ENCODE results near the gene MAP3K8. TPM values are rescaled to one million over a fixed set of nuclear protein-coding genes. Genes with fewer than 3 reads are reported as not detected.

MAP3K8 gene
- total and polyA plus RNA-seq, 2 donors from 2014 or later = 6.7 to 41.6 TPM

DNA sequence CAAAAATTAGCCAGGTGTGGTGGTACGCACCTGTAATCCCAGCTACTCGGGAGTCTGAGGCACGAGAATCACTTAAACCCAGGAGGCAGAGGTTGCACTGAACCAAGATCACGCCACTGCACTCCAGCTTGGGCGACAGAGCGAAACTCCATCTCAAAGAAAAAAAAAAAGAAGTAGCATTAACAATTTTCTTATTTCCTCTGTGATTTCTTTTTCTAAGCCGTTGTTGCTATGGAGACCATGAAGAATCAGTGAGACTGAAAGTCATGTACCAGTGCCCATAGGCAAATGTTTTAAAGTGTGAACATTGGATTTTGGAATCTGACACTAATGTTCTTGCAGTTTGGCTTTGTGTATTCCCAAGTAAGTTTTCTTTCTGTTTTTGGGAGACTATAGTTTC lies 18.4 kb upstream of the MAP3K8 start:
- no peak overlapping the region for H3K27ac ChIP-seq (ENCODE audit: low read depth in 2 of 2, low read length in 2 of 2)
- no peaks in the 10 kb centered on the region for H3K9me3 ChIP-seq (ENCODE audit: control insufficient read depth in 2 of 3, insufficient read depth in 1 of 3, low read length in 3 of 3)
- no peak overlapping the region for H3K4me3 ChIP-seq (ENCODE audit: low read length in 3 of 3)
- H3K4me1 ChIP-seq (ENCODE audit: control insufficient read depth in 2 of 3, insufficient read depth in 2 of 3, low read depth in 1 of 3, low read length in 3 of 3) = no peaks in the 10 kb centered on the region
- H3K27me3 ChIP-seq (ENCODE audit: control insufficient read depth, insufficient read depth, low read length) = no peaks in the 10 kb centered on the region
- no peak for TF ChIP-seq CTCF (IDR thresholded peaks at IDR 0.05; ENCODE audit: borderline replicate concordance, extremely low read depth, insufficient read depth)
- DNase-seq (peak in 1 of 5 donors; percentile 35), FAIRE-seq (no peak)
- no peak overlapping the region for H3K9ac ChIP-seq (ENCODE audit: low read length in 3 of 3)
- intact Hi-C loops (cut with DNase I) = no loop called here
- no peaks in the 10 kb centered on the region for H3K36me3 ChIP-seq (ENCODE audit: control insufficient read depth in 2 of 3, insufficient read depth in 3 of 3, low read length in 3 of 3)

DNA sequence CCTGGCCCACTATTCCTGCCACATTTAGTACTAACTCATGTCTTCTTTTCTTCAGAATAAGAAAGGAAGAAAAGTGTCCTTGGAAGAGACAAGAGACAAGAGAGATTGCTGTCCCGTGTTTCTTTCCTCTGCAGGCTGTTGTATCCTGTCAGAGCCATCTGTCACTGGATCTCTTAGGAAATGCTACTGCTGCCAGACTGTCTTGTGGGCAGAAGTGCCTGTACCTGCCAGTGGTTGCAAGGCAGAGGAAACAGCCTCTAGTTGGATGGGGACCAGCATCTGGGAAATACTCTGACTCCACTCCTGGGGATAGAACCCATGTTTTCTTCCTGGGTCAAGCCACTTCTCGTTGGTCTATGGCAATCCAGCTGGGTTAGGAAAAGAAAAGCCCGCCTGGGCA lies 16.7 kb upstream of the MAP3K8 start:
- no peak for DNase-seq
- H3K9ac ChIP-seq (ENCODE audit: low read length in 3 of 3) = no peak overlapping the region
- intact Hi-C loops (cut with DNase I) = no loop called here
- H3K27me3 ChIP-seq (ENCODE audit: control insufficient read depth, insufficient read depth, low read length) = no peaks in the 10 kb centered on the region
- no peaks in the 10 kb centered on the region for H3K4me1 ChIP-seq (ENCODE audit: control insufficient read depth in 2 of 3, insufficient read depth in 2 of 3, low read depth in 1 of 3, low read length in 3 of 3)
- TF ChIP-seq CTCF (IDR thresholded peaks at IDR 0.05; ENCODE audit: borderline replicate concordance, extremely low read depth, insufficient read depth) = no peak
- H3K27ac ChIP-seq (ENCODE audit: low read depth in 2 of 2, low read length in 2 of 2) = no peak overlapping the region
- no peaks in the 10 kb centered on the region for H3K36me3 ChIP-seq (ENCODE audit: control insufficient read depth in 2 of 3, insufficient read depth in 3 of 3, low read length in 3 of 3)
- FAIRE-seq = no peak
- no peak overlapping the region for H3K4me3 ChIP-seq (ENCODE audit: low read length in 3 of 3)
- no peaks in the 10 kb centered on the region for H3K9me3 ChIP-seq (ENCODE audit: control insufficient read depth in 2 of 3, insufficient read depth in 1 of 3, low read length in 3 of 3)

DNA sequence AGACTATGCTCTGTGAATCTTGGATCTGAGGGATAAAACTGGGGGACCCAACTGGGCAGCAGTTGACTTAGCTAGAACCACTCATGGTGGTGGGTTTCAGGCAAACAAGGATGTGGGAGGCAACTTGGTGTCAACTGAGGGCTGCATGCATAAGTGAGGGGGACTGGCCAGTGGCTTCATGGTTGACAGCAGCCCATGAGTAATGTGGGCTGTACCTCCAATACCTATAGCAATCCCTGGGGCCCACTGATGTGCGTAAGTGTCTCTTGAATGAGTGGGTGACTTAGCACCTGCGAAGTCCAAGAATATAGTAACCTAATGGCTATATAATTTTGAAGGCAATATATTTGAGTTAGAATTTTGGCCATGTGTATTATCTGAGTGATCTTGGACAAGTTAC lies 13.7 kb upstream of the MAP3K8 start:
- FAIRE-seq = no peak
- TF ChIP-seq CTCF (IDR thresholded peaks at IDR 0.05; ENCODE audit: borderline replicate concordance, extremely low read depth, insufficient read depth) = no peak
- intact Hi-C loops (cut with DNase I) = no loop called here

GRCh38 chr10:30420766-30421165 lies 13.2 kb upstream of the MAP3K8 start:
- Histone ChIP-seq H3K36me3 (ENCODE audit: control insufficient read depth in 2 of 3, insufficient read depth in 3 of 3, low read length in 3 of 3) (no peaks in the 10 kb centered on the region), H3K9ac (ENCODE audit: low read length in 3 of 3) (no peak overlapping the region), H3K27ac (ENCODE audit: low read depth in 2 of 2, low read length in 2 of 2) (no peak overlapping the region), H3K27me3 (ENCODE audit: control insufficient read depth, insufficient read depth, low read length) (no peaks in the 10 kb centered on the region), H3K9me3 (ENCODE audit: control insufficient read depth in 2 of 3, insufficient read depth in 1 of 3, low read length in 3 of 3) (no peaks in the 10 kb centered on the region), H3K4me3 (ENCODE audit: low read length in 3 of 3) (no peak overlapping the region), H3K4me1 (ENCODE audit: control insufficient read depth in 2 of 3, insufficient read depth in 2 of 3, low read depth in 1 of 3, low read length in 3 of 3) (peaks cover 7 to 9% (median 8%) of the 10 kb centered on the region in 3 donors)
- intact Hi-C loops (cut with DNase I) = no loop called here
- FAIRE-seq (no peak), DNase-seq (no peak)
- no peak for TF ChIP-seq CTCF (IDR thresholded peaks at IDR 0.05; ENCODE audit: borderline replicate concordance, extremely low read depth, insufficient read depth)

More for the DNA sequence above, 13.7 kb upstream of the MAP3K8 start:
- no peaks in the 10 kb centered on the region for H3K9me3 ChIP-seq (ENCODE audit: control insufficient read depth in 2 of 3, insufficient read depth in 1 of 3, low read length in 3 of 3)
- H3K27ac ChIP-seq (ENCODE audit: low read depth in 2 of 2, low read length in 2 of 2) = no peak overlapping the region
- H3K36me3 ChIP-seq (ENCODE audit: control insufficient read depth in 2 of 3, insufficient read depth in 3 of 3, low read length in 3 of 3) = no peaks in the 10 kb centered on the region
- peaks cover 7 to 9% (median 8%) of the 10 kb centered on the region in 3 donors for H3K4me1 ChIP-seq (ENCODE audit: control insufficient read depth in 2 of 3, insufficient read depth in 2 of 3, low read depth in 1 of 3, low read length in 3 of 3)
- H3K27me3 ChIP-seq (ENCODE audit: control insufficient read depth, insufficient read depth, low read length) = no peaks in the 10 kb centered on the region
- DNase-seq = no peak
- H3K4me3 ChIP-seq (ENCODE audit: low read length in 3 of 3) = no peak overlapping the region
- H3K9ac ChIP-seq (ENCODE audit: low read length in 3 of 3) = no peak overlapping the region

Data from kidney (tissue), 14 donors.